Upper lobe of left lung (tissue), 4 donors: ENCODE measurements around the gene CASR.

Experiments
- CTCF ChIP-seq, 6 experiments: fragments of 450-650 bp in 4 of 6; fragments of 200-600 bp in 2 of 6; sonication (generic) in 2 of 6; IDR thresholded peaks; one replicate each; pipeline ENCODE4 v1.5.1; 2016 to 2019; ENCODE audit warnings: antibody characterized with exemption in 6 of 6
- POLR2AphosphoS5 ChIP-seq, 2 donors: sonication (generic); formaldehyde crosslinking; IDR thresholded peaks; one replicate each; pipeline ENCODE4 v1.5.1; 2017; ENCODE audit warnings: antibody characterized with exemption in 2 of 2

- no peak for TF ChIP-seq POLR2AphosphoS5 (IDR thresholded peaks at IDR 0.05)
- no peak for TF ChIP-seq CTCF (IDR thresholded peaks at IDR 0.05)
These were observed 31.2 kb downstream of the CASR start for GRCh38 chr3:122214711-122215110.
